ENCODE measurements around the gene SLC10A7.

- TF ChIP-seq POLR2A (IDR thresholded peaks at IDR 0.05; ENCODE audit: extremely low read depth, insufficient read length) (no peak), MYC (IDR thresholded peaks at IDR 0.05; ENCODE audit: low read depth, low read length) (no peak)
- TF ChIP-seq, protein P1, sequence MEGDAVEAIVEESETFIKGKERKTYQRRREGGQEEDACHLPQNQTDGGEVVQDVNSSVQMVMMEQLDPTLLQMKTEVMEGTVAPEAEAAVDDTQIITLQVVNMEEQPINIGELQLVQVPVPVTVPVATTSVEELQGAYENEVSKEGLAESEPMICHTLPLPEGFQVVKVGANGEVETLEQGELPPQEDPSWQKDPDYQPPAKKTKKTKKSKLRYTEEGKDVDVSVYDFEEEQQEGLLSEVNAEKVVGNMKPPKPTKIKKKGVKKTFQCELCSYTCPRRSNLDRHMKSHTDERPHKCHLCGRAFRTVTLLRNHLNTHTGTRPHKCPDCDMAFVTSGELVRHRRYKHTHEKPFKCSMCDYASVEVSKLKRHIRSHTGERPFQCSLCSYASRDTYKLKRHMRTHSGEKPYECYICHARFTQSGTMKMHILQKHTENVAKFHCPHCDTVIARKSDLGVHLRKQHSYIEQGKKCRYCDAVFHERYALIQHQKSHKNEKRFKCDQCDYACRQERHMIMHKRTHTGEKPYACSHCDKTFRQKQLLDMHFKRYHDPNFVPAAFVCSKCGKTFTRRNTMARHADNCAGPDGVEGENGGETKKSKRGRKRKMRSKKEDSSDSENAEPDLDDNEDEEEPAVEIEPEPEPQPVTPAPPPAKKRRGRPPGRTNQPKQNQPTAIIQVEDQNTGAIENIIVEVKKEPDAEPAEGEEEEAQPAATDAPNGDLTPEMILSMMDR (IDR thresholded peaks at IDR 0.05; ENCODE audit: low read depth, low read length): no peak
- TF ChIP-seq, protein P2, sequence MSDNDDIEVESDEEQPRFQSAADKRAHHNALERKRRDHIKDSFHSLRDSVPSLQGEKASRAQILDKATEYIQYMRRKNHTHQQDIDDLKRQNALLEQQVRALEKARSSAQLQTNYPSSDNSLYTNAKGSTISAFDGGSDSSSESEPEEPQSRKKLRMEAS (IDR thresholded peaks at IDR 0.05; ENCODE audit: low read depth, low read length): no peak
Measured at GRCh38 chr4:146288193-146288592, 233.5 kb downstream of the SLC10A7 start.
